Adrenal gland (tissue), 12 donors: ENCODE results near the gene GPR149. TPM values are rescaled to one million over a fixed set of nuclear protein-coding genes. Genes with fewer than 3 reads are reported as not detected.

Experiments
- DNase-seq, 7 donors: peaks; one replicate each; pipeline ENCODE4 v3.0.0-alpha.2; 2019 to 2020
- H3K27ac ChIP-seq, 5 donors: fragments of 200-600 bp; sonication (generic) in 4 of 5; 1 replicate in 3 of 5; 2 replicates in 2 of 5; pipeline versions ENCODE4 v1.5.1 to v1.8.0; 2016 to 2020; ENCODE audit warnings: mild to moderate bottlenecking in 1 of 5
- H3K27me3 ChIP-seq: fragments of 200-600 bp; 2 replicates; pipeline ENCODE4 v1.8.0; 2021
- H3K36me3 ChIP-seq, 2 donors: fragments of 200-600 bp; replicated peaks in 1 of 2; 1 replicate in 1 of 2; 2 replicates in 1 of 2; pipeline versions ENCODE4 v1.5.1 to v1.8.0; 2018 to 2022
- H3K4me1 ChIP-seq, 2 donors: fragments of 200-600 bp; replicated peaks in 1 of 2; 1 replicate in 1 of 2; 2 replicates in 1 of 2; pipeline versions ENCODE4 v1.5.1 to v1.8.0; 2018 to 2021
- H3K4me3 ChIP-seq, 4 donors: fragments of 200-600 bp; sonication (generic) in 3 of 4; one replicate each; pipeline ENCODE4 v1.5.1; 2016 to 2018
- H3K9me3 ChIP-seq, 3 donors: fragments of 200-600 bp; sonication (generic) in 1 of 3; replicated peaks in 1 of 3; 1 replicate in 2 of 3; 2 replicates in 1 of 3; pipeline versions ENCODE4 v1.5.1 to v1.8.0; 2016 to 2021
- POLR2A ChIP-seq, 2 donors: fragments of 450-650 bp; IDR thresholded peaks; one replicate each; pipeline ENCODE4 v1.6.1; 2017; ENCODE audit warnings: antibody characterized with exemption in 2 of 2, mild to moderate bottlenecking in 2 of 2, moderate library complexity in 1 of 2
- WGBS, 4 donors: extraction: QIAGEN DNeasy Blood & Tissue Kit in 2 of 4; methylation state at CpG; one replicate each; pipeline versions ENCODE4 v1.1.5 to v1.1.7; 2013 to 2017; 5-methylcytosine and 5-hydroxymethylcytosine counted together
- intact Hi-C, 2 donors: fragments of 100-400 bp; cut with DNase I; formaldehyde crosslinking; loops; one replicate each; pipeline versions ENCODE4 v1.14.1 to v1.15.0; 2022 to 2023
- polyA plus RNA-seq, 3 donors: library from polyadenylated mRNA; stranded (reverse); fragments of 200-250 nt in 2 of 3; fragments of 350-450 nt in 1 of 3; fragmentation: Illumina TruSeq in 1 of 3; extraction: RNeasy Lipid Tissue Mini Kit (QIAGEN cat#74804) in 1 of 3; gene quantifications; one replicate each; pipeline ENCODE4 v1.2.3, GENCODE V29; 2013 to 2014
- small RNA-seq, 2 donors: library from RNA; depleted of rRNA; stranded (forward); fragments of <200 nt; gene quantifications; one replicate each; pipeline ENCODE3, GENCODE V24; 2016
- total RNA-seq, 9 donors: library from RNA; depleted of rRNA in 4 of 9; stranded (reverse); fragments of >200 nt in 4 of 9; fragments of 120-200 nt in 1 of 9; fragmentation: NEBNext Ultra II Directional in 1 of 9; extraction: Animal tissue kit (Norgen Biotek cat#: 25700) in 1 of 9; gene quantifications; one replicate each; pipeline versions ENCODE4 v1.1.0 to v1.2.4, GENCODE V29; 2013 to 2023
- TF ChIP-seq, protein P1 (sequence below), 6 experiments: fragments of 450-650 bp in 4 of 6; fragments of 200-600 bp in 2 of 6; sonication (generic) in 1 of 6; IDR thresholded peaks; 1 replicate in 5 of 6; 2 replicates in 1 of 6; pipeline versions ENCODE4 v1.5.1 to v1.8.0; 2016 to 2021; ENCODE audit warnings: antibody characterized with exemption in 6 of 6, mild to moderate bottlenecking in 2 of 6, moderate library complexity in 1 of 6
- donor health status: healthy with polysubstance abuse.
- donor health status: Bipolar disorder and iron deficiency.
- donor health status: DM: yes; HTN: yes; CAD: no.
- donor health status: DM: no; HTN: no; CAD: no.
- donor health status: DM: no; HTN: no; CAD: no.
- donor health status: DM: yes; HTN: yes; CAD: no.

The GPR149 gene
- total and polyA plus RNA-seq, 12 donors, result 2.6 TPM; not detected in 11

DNA sequence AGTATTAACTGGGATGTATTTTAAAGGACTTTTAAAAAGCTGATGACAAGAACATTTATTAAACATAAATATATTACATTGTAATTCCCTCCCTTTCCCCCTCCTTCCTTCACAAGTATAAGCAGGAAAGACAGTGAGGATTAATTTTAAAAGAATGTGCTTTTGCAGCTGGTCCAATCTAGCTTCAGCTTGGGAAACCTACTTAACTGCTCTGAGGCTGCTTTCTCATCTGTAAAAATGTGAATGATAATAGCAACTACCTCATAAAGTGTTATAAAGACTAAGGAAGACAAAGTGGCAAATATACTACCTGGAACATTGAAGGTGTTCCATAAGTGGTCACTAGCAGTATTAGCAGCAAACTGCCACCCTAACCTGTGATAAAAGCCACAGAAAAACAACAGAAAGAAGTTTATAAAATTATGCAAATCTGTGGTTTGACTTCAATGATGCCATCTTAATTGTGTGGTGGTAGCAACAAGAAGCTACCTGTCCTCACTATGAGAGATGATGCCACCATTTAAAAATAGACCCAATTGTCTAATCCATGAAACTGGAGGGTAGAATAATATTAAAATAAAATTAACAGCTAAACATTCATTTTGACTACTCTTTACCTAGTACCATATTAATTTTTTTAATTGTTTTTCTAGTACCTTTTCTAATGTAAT, 125.7 kb downstream of the GPR149 start:
- Histone ChIP-seq H3K27ac (no peak overlapping the region), H3K4me3 (no peak overlapping the region), H3K36me3 (peaks cover 0 to 70% of the 10 kb centered on the region in 2 donors), H3K4me1 (peaks cover 0 to 3% of the 10 kb centered on the region in 2 donors), H3K27me3 (no peaks in the 10 kb centered on the region), H3K9me3 (no peaks in the 10 kb centered on the region)
- intact Hi-C loops, result no loop called here
- no peak for TF ChIP-seq POLR2A (IDR thresholded peaks at IDR 0.05)
- TF ChIP-seq, protein P1, sequence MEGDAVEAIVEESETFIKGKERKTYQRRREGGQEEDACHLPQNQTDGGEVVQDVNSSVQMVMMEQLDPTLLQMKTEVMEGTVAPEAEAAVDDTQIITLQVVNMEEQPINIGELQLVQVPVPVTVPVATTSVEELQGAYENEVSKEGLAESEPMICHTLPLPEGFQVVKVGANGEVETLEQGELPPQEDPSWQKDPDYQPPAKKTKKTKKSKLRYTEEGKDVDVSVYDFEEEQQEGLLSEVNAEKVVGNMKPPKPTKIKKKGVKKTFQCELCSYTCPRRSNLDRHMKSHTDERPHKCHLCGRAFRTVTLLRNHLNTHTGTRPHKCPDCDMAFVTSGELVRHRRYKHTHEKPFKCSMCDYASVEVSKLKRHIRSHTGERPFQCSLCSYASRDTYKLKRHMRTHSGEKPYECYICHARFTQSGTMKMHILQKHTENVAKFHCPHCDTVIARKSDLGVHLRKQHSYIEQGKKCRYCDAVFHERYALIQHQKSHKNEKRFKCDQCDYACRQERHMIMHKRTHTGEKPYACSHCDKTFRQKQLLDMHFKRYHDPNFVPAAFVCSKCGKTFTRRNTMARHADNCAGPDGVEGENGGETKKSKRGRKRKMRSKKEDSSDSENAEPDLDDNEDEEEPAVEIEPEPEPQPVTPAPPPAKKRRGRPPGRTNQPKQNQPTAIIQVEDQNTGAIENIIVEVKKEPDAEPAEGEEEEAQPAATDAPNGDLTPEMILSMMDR (IDR thresholded peaks at IDR 0.05), result no peak
- DNase-seq, result no peak

DNA sequence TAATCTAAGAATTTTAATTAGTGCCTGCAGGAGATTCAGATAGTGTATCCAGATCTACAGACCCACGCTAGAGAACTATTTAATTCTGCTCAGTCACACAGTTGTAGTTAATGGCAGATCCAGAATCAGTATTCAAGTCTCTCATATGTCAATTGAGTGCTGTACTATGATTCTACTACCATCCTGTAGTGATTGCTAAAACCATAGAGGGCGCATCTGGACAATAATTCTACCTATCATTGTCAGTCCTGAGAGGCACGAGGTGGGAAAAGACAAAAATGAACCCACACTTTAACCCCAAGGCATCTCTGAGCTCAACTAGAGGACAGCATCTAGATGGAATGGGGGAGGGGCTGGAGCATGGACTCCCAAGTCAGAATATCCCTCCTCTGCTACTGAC, 128.4 kb downstream of the GPR149 start:
- Histone ChIP-seq H3K9me3 (no peaks in the 10 kb centered on the region), H3K4me3 (no peak overlapping the region), H3K27ac (no peak overlapping the region), H3K4me1 (no peaks in the 10 kb centered on the region), H3K36me3 (peaks cover 0 to 73% of the 10 kb centered on the region in 2 donors), H3K27me3 (no peaks in the 10 kb centered on the region)
- TF ChIP-seq, protein P1 (IDR thresholded peaks at IDR 0.05), result no peak
- TF ChIP-seq POLR2A (IDR thresholded peaks at IDR 0.05), result no peak
- 80 to 92% (median 87%) methylated on average over 3 of the region's 3 CpGs for WGBS, 4 donors
- intact Hi-C loops, result no loop called here
- no peak for DNase-seq

DNA sequence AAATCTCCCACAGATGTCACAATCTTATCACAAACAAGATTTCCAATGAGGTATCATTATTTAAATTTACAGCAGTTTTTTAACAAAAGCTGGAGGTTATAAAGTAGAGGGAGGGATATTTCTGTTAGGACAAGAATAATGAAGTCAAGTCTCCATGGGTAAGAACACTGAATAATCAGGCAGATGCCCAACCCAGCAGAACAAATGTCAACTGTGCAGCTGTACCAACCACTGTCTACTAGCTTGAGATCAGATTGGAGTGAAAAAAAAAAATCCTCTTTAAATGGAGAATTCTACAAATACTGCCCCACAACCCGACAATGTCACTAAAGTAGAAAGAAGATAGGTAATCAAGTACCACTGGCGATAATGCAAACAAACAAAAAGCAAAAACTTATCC, 136.0 kb downstream of the GPR149 start:
- H3K4me1 ChIP-seq, result no peaks in the 10 kb centered on the region
- intact Hi-C loops, result no loop called here
- WGBS, 4 donors, result 96 to 98% (median 97%) methylated on average over 2 of the region's 2 CpGs
- no peaks in the 10 kb centered on the region for H3K9me3 ChIP-seq
- H3K4me3 ChIP-seq, result no peak overlapping the region
- H3K27ac ChIP-seq, result no peak overlapping the region
- TF ChIP-seq, protein P1 (IDR thresholded peaks at IDR 0.05), result no peak
- no peak for TF ChIP-seq POLR2A (IDR thresholded peaks at IDR 0.05)
- no peak for DNase-seq
- H3K36me3 ChIP-seq, result peaks cover 0 to 56% of the 10 kb centered on the region in 2 donors
- H3K27me3 ChIP-seq, result no peaks in the 10 kb centered on the region

DNA sequence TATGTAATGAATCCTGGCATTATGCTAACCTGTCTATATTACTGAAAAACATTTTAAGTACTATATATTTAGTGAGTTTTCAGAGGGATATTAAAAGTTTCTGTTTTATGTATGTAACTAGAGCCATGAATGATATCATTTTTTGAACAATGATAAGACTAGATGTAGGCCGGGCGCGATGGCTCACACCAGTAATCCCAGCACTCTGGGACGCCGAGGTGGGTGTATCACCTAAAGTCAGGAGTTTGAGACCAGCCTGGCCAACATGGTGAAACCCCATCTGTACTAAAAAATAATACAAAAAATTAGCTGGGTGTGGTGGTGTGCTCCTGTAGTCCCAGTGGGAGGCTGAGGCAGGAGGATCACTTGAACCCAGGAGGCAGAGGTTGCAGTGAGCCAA, 139.8 kb downstream of the GPR149 start:
- no peak for DNase-seq
- H3K27me3 ChIP-seq, result no peaks in the 10 kb centered on the region

More for the DNA sequence above, 139.8 kb downstream of the GPR149 start:
- intact Hi-C loops, result no loop called here
- 95 to 99% (median 97%) methylated on average over 5 of the region's 5 CpGs for WGBS, 4 donors
- Histone ChIP-seq H3K27ac (no peak overlapping the region), H3K36me3 (peaks cover 0 to 65% of the 10 kb centered on the region in 2 donors), H3K4me1 (no peaks in the 10 kb centered on the region), H3K4me3 (no peak overlapping the region), H3K9me3 (no peaks in the 10 kb centered on the region)
- TF ChIP-seq, protein P1 (IDR thresholded peaks at IDR 0.05), result no peak

Small RNA genes lying within 50 kb of the gene (small RNA-seq; reads per million reads assigned to genes)
- 0 reads per million in 2 donors for gene RF01210

Other genes starting within 250 kb of the GPR149 start
- gene DHX36, start 105.7 kb downstream of the GPR149 start, total RNA-seq, result 10 to 100 TPM; 26.6 to 84.6 (median 44.0) TPM
- gene DHX36, start 105.7 kb downstream of the GPR149 start, polyA plus RNA-seq, result 10 to 100 TPM; 17.4 to 52.9 (median 26.3) TPM